ENCODE data around the gene FAXDC2. TPM values are rescaled to one million over a fixed set of nuclear protein-coding genes. Genes with fewer than 3 reads are reported as not detected.
A peak's percentile ranks its signal among the peaks of the same experiment; 100 is the strongest.

FAXDC2 gene
- total and polyA plus RNA-seq, 2 of the 13 experiments (the other 11 are each of a cell fraction or from before 2014, with no cell fraction given): 4.7 to 58.8 TPM

DNA sequence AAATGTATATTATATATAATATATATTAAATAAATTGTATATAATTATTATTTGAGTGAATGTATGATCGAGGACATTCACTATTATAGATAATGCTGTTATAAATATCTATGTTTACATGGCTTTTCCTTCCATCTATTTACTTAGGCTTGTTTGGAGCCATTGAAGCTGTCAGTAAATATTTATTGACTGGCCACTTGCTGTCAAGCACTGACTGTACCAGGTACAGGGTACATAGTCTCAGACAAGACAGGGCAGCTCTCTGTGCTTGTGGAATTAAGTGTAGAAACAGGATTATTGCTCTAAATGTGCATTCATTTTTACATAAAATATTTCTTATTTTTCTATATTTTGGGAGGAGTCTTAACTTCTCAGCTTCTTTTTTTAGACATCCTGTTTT is 16.4 kb downstream of the FAXDC2 start (continued):
- TF ChIP-seq AFF4 (CRISPR knock-in tag; IDR thresholded peaks at IDR 0.05) (no peak), TRAFD1 (CRISPR knock-in tag; IDR thresholded peaks at IDR 0.05; ENCODE audit: borderline replicate concordance) (no peak), KLF16 (CRISPR knock-in tag; IDR thresholded peaks at IDR 0.05) (peak in 1 of 2 experiments; percentile 43; a peak in 1 of 4 replicates), ATF6 (CRISPR knock-in tag; conservative IDR thresholded peaks at IDR 0.05) (no peak), NFAT5 (CRISPR knock-in tag; IDR thresholded peaks at IDR 0.05) (no peak), REXO4 (CRISPR knock-in tag; IDR thresholded peaks at IDR 0.05; ENCODE audit: borderline replicate concordance) (no peak), ZNF724P (CRISPR knock-in tag; IDR thresholded peaks at IDR 0.05; ENCODE audit: borderline replicate concordance) (no peak), SETDB1 (CRISPR knock-in tag; IDR thresholded peaks at IDR 0.05; ENCODE audit: borderline replicate concordance) (no peak), ZNF564 (CRISPR knock-in tag; IDR thresholded peaks at IDR 0.05) (no peak), NRL (CRISPR knock-in tag; IDR thresholded peaks at IDR 0.05; ENCODE audit: borderline replicate concordance) (no peak), ARNT2 (CRISPR knock-in tag; IDR thresholded peaks at IDR 0.05; ENCODE audit: low read depth) (no peak), USF2 (IDR thresholded peaks at IDR 0.05; ENCODE audit: low read depth, low read length) (no peak), USF2 (CRISPR knock-in tag; IDR thresholded peaks at IDR 0.05; ENCODE audit: borderline replicate concordance) (no peak), CCAR2 (optimal IDR thresholded peaks at IDR 0.05; ENCODE audit: low read depth, low read length) (no peak)

All from HepG2 (cell line).